HepG2 (cell line): ENCODE results near the gene SLC38A3. TPM values are rescaled to one million over a fixed set of nuclear protein-coding genes. Genes with fewer than 3 reads are reported as not detected.
A peak's percentile ranks its signal among the peaks of the same experiment; 100 is the strongest.

Experiments used
- CBX5 ChIP-seq: sonication (generic); formaldehyde crosslinking; IDR thresholded peaks from 2 replicates; pipeline ENCODE4 v1.4.0; 2020; ENCODE audit warnings: missing genetic modification reagents, borderline replicate concordance
- CREB3 ChIP-seq: sonication (generic); formaldehyde crosslinking; IDR thresholded peaks from 2 replicates; pipeline ENCODE4 v1.5.0; 2020; ENCODE audit warnings: missing genetic modification reagents
- DNMT1 ChIP-seq: sonication (generic); formaldehyde crosslinking; IDR thresholded peaks from 2 replicates; pipeline ENCODE4 v1.5.1; 2020; ENCODE audit warnings: mild to moderate bottlenecking, missing genetic modification reagents
- IRF1 ChIP-seq: sonication (generic); formaldehyde crosslinking; IDR thresholded peaks from 2 replicates; pipeline ENCODE4 v1.4.0; 2020; ENCODE audit warnings: low read depth, mild to moderate bottlenecking, missing genetic modification reagents
- ISX ChIP-seq: sonication (generic); formaldehyde crosslinking; conservative IDR thresholded peaks from 2 replicates; pipeline ENCODE4 v1.5.0; 2020; ENCODE audit warnings: missing genetic modification reagents
- LCORL ChIP-seq, 2 experiments: fragments of 450-650 bp in 1 of 2; sonication (generic) in 1 of 2; formaldehyde crosslinking in 1 of 2; IDR thresholded peaks; 2 replicates each; pipeline versions ENCODE4 v1.5.0 to v1.6.1; 2017 to 2020; ENCODE audit warnings: antibody characterized with exemption in 1 of 2, missing genetic modification reagents in 1 of 2
- LRRFIP1 ChIP-seq: sonication (generic); formaldehyde crosslinking; conservative IDR thresholded peaks from 2 replicates; pipeline ENCODE4 v1.4.0; 2020; ENCODE audit warnings: missing genetic modification reagents
- MAF1 ChIP-seq: sonication (generic); formaldehyde crosslinking; IDR thresholded peaks from 2 replicates; pipeline ENCODE4 v1.5.0; 2020; ENCODE audit warnings: missing genetic modification reagents, borderline replicate concordance
- MEIS1 ChIP-seq: sonication (generic); formaldehyde crosslinking; IDR thresholded peaks from 2 replicates; pipeline ENCODE4 v1.9.0; 2021; ENCODE audit warnings: mild to moderate bottlenecking, missing genetic modification reagents, moderate library complexity, borderline replicate concordance
- NCOA5 ChIP-seq: sonication (generic); formaldehyde crosslinking; IDR thresholded peaks from 2 replicates; pipeline ENCODE4 v1.4.0; 2020; ENCODE audit warnings: missing genetic modification reagents
- POLR2A ChIP-seq, 2 experiments: IDR thresholded peaks; 2 replicates each; pipeline ENCODE4 v1.6.1; 2011; ENCODE audit warnings: low read depth in 2 of 2, low read length in 2 of 2, mild to moderate bottlenecking in 1 of 2, moderate library complexity in 1 of 2; ENCODE audit not compliant: insufficient read depth in 1 of 2
- PRMT3 ChIP-seq: sonication (generic); formaldehyde crosslinking; IDR thresholded peaks from 2 replicates; pipeline ENCODE4 v1.8.1; 2022; ENCODE audit warnings: low read depth, mild to moderate bottlenecking, moderate library complexity, missing genetic modification reagents, borderline replicate concordance
- SMAD3 ChIP-seq: sonication (generic); formaldehyde crosslinking; IDR thresholded peaks from 2 replicates; pipeline ENCODE4 v1.4.0; 2020; ENCODE audit warnings: missing genetic modification reagents
- SPEN ChIP-seq: sonication (generic); formaldehyde crosslinking; IDR thresholded peaks from 2 replicates; pipeline ENCODE4 v1.5.1; 2020; ENCODE audit warnings: low read depth, mild to moderate bottlenecking, missing genetic modification reagents
- THYN1 ChIP-seq: sonication (generic); formaldehyde crosslinking; IDR thresholded peaks from 2 replicates; pipeline ENCODE4 v1.8.1; 2023; ENCODE audit warnings: low read depth, mild to moderate bottlenecking, moderate library complexity, missing genetic modification reagents, borderline replicate concordance
- U2AF1 ChIP-seq: fragments of 200-400 bp; formaldehyde crosslinking; optimal IDR thresholded peaks from 2 replicates; pipeline ENCODE3; 2017; ENCODE audit warnings: mild to moderate bottlenecking, low read depth, low read length
- YY1 ChIP-seq: IDR thresholded peaks from 2 replicates; pipeline ENCODE4 v1.6.1; 2011; ENCODE audit warnings: low read length, low read depth, moderate library complexity, mild to moderate bottlenecking; ENCODE audit not compliant: insufficient read depth, insufficient replicate concordance
- ZNF234 ChIP-seq: sonication (generic); formaldehyde crosslinking; conservative IDR thresholded peaks from 2 replicates; pipeline ENCODE4 v1.5.1; 2020; ENCODE audit warnings: mild to moderate bottlenecking, missing genetic modification reagents
- ZNF530 ChIP-seq: sonication (generic); formaldehyde crosslinking; IDR thresholded peaks from 2 replicates; pipeline ENCODE4 v1.5.0; 2020; ENCODE audit warnings: low read depth, mild to moderate bottlenecking, missing genetic modification reagents
- polyA plus RNA-seq, 8 experiments: library from polyadenylated mRNA; depleted of rRNA in 3 of 8; stranded (reverse) in 7 of 8; unstranded in 1 of 8; fragments of >200 nt; fragmentation: Illumina TruSeq in 4 of 8; extraction: Trizol in 4 of 8; gene quantifications; 2 replicates each; pipeline versions ENCODE4 v1.2.1 to v1.2.3, GENCODE V29; 2011 to 2016; ENCODE audit warnings: low read depth in 4 of 8, missing spikeins in 1 of 8, mixed read lengths in 1 of 8; ENCODE audit not compliant: insufficient read depth in 1 of 8
- total RNA-seq, 5 experiments: library from RNA; depleted of rRNA; stranded (reverse); fragments of >200 nt; fragmentation: Illumina TruSeq; extraction: Trizol; gene quantifications; 2 replicates each; pipeline ENCODE4 v1.2.3, GENCODE V29; 2016; ENCODE audit warnings: low read depth in 1 of 5
- TF ChIP-seq, protein P1 (sequence below): sonication (generic); formaldehyde crosslinking; IDR thresholded peaks from 2 replicates; pipeline ENCODE4 v1.5.0; 2020; ENCODE audit warnings: mild to moderate bottlenecking, missing genetic modification reagents, moderate library complexity
- TF ChIP-seq, protein P2 (sequence below): sonication (generic); formaldehyde crosslinking; IDR thresholded peaks from 2 replicates; pipeline ENCODE4 v1.5.1; 2020; ENCODE audit warnings: mild to moderate bottlenecking, missing genetic modification reagents, moderate library complexity

The SLC38A3 gene
- total and polyA plus RNA-seq, 2 of the 13 experiments (the other 11 are each of a cell fraction or from before 2014, with no cell fraction given): 29.8 to 164 TPM

DNA sequence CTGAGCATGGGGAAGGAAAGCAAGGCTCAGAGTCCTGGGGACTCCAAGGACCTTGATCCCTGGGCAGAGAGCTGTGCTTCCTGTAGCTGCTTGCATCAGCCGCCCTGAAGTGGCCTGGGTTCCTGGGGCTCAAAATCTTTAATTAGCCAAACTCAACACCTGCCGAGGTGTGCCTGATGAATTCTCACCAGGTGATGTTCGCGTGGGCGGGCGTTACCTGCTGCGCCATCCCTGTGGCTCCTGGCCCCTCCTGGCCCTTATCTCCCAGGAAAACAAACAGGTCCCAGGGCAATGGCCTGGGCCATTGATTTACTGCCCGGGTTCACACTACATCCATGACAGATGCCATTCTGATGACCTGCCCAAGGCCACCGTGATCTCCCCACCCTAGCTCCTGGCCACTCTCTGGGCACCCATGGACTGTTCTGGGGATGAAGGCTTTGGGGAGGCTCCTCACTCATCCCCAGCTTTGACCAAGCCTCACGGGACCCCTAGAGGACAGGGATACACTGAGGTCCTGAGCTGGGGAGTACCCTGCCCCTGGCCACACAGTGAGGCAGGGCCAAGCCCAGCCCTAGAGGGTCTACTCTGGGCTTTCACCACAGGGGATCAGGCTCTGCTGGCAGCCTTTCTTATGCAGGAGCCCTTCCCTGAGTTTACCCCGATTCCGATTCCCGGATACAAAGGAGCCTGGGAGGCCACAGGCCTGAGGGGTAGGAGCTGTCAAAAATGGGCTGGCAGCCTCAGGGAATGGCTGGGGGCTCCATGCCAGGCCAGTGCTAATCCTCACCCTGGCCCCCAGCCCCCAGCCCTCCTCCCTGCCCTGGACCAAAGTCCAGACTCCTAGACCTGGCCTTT is 5.7 kb downstream of the SLC38A3 start (continued):
- TF ChIP-seq MAF1 (CRISPR knock-in tag): no peak
- TF ChIP-seq ISX (CRISPR knock-in tag): no peak
- no peak for TF ChIP-seq LRRFIP1 (CRISPR knock-in tag)
- 0 out of 2 replicates have a peak, but pooled peaks have one; percentile 52 for TF ChIP-seq SMAD3 (CRISPR knock-in tag)
- TF ChIP-seq IRF1 (CRISPR knock-in tag): no peak
- no peak; the same call in none of the 2 replicates for TF ChIP-seq SPEN (CRISPR knock-in tag)
- peak; percentile 70 for TF ChIP-seq YY1
- 0 out of 2 replicates have a peak, but pooled peaks have one; percentile 21 for TF ChIP-seq PRMT3 (CRISPR knock-in tag)
- TF ChIP-seq, protein P1, sequence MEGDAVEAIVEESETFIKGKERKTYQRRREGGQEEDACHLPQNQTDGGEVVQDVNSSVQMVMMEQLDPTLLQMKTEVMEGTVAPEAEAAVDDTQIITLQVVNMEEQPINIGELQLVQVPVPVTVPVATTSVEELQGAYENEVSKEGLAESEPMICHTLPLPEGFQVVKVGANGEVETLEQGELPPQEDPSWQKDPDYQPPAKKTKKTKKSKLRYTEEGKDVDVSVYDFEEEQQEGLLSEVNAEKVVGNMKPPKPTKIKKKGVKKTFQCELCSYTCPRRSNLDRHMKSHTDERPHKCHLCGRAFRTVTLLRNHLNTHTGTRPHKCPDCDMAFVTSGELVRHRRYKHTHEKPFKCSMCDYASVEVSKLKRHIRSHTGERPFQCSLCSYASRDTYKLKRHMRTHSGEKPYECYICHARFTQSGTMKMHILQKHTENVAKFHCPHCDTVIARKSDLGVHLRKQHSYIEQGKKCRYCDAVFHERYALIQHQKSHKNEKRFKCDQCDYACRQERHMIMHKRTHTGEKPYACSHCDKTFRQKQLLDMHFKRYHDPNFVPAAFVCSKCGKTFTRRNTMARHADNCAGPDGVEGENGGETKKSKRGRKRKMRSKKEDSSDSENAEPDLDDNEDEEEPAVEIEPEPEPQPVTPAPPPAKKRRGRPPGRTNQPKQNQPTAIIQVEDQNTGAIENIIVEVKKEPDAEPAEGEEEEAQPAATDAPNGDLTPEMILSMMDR (CRISPR knock-in tag): no peak
- TF ChIP-seq, protein P2, sequence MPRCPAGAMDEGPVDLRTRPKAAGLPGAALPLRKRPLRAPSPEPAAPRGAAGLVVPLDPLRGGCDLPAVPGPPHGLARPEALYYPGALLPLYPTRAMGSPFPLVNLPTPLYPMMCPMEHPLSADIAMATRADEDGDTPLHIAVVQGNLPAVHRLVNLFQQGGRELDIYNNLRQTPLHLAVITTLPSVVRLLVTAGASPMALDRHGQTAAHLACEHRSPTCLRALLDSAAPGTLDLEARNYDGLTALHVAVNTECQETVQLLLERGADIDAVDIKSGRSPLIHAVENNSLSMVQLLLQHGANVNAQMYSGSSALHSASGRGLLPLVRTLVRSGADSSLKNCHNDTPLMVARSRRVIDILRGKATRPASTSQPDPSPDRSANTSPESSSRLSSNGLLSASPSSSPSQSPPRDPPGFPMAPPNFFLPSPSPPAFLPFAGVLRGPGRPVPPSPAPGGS (CRISPR knock-in tag): no peak; the same call in 1 of the 2 replicates
- TF ChIP-seq CREB3 (CRISPR knock-in tag): no peak
- TF ChIP-seq DNMT1 (CRISPR knock-in tag): no peak
- no peak for TF ChIP-seq LCORL (IDR thresholded peaks at IDR 0.05)
- no peak; the same call in none of the 2 replicates for TF ChIP-seq LCORL (CRISPR knock-in tag; IDR thresholded peaks at IDR 0.05)
- TF ChIP-seq THYN1 (CRISPR knock-in tag): no peak
- TF ChIP-seq NCOA5 (CRISPR knock-in tag): no peak
- no peak for TF ChIP-seq ZNF530 (CRISPR knock-in tag)
- peak; percentile 90; the same call in 1 of the 2 replicates for TF ChIP-seq MEIS1
- no peak for TF ChIP-seq U2AF1
- no peak for TF ChIP-seq POLR2A (IDR thresholded peaks at IDR 0.05; ENCODE audit: insufficient read depth in 1 of 2, low read depth in 2 of 2, low read length in 2 of 2)
- TF ChIP-seq ZNF234 (CRISPR knock-in tag): no peak
- no peak for TF ChIP-seq CBX5
